HG02798 (cell line): Measurements from ENCODE around the gene C15orf62.

Experiments
- ATAC-seq: cut with Tn5 transposase; IDR thresholded peaks from one replicate; pipeline ENCODE4 v1.9.1; 2021; ENCODE audit warnings: mild to moderate bottlenecking; ENCODE audit not compliant: unreplicated experiment, poor library complexity

The C15orf62 gene

GRCh38 chr15:40769274-40770146 lies at the start of gene C15orf62:
Gene C15orf62, plus strand, starts transcription at chr15:40769980. Its CDS starts 516 bp downstream, at chr15:40770496.
- ATAC-seq: peak; percentile 52

GRCh38 chr15:40721701-40722100 lies 48.1 kb upstream of the C15orf62 start:
- ATAC-seq: no peak

- no peak for ATAC-seq
Measured at GRCh38 chr15:40722354-40722753, 47.4 kb upstream of the C15orf62 start.

GRCh38 chr15:40722934-40723333 lies 46.8 kb upstream of the C15orf62 start:
- ATAC-seq: no peak

GRCh38 chr15:40723919-40724318 lies 45.9 kb upstream of the C15orf62 start:
- no peak for ATAC-seq

GRCh38 chr15:40731034-40731433 lies 38.7 kb upstream of the C15orf62 start:
- no peak for ATAC-seq

- no peak for ATAC-seq
Measured at GRCh38 chr15:40736575-40736974, 33.2 kb upstream of the C15orf62 start.

- no peak for ATAC-seq
Measured at GRCh38 chr15:40737048-40737447, 32.7 kb upstream of the C15orf62 start.

GRCh38 chr15:40739047-40739446 lies 30.7 kb upstream of the C15orf62 start:
- ATAC-seq: no peak

- ATAC-seq: no peak
Measured at GRCh38 chr15:40739854-40740253, 29.9 kb upstream of the C15orf62 start.

- ATAC-seq: peak; percentile 20
Measured at GRCh38 chr15:40743485-40743901, 26.3 kb upstream of the C15orf62 start.

- ATAC-seq: peak; percentile 77
Measured at GRCh38 chr15:40743921-40744814, 25.6 kb upstream of the C15orf62 start.

- no peak for ATAC-seq
Measured at GRCh38 chr15:40744815-40745152, 25.0 kb upstream of the C15orf62 start.

- no peak for ATAC-seq
Measured at GRCh38 chr15:40746916-40747418, 22.8 kb upstream of the C15orf62 start.

GRCh38 chr15:40747685-40748631 lies 21.8 kb upstream of the C15orf62 start:
- no peak for ATAC-seq

- ATAC-seq: no peak
Measured at GRCh38 chr15:40749151-40749630, 20.6 kb upstream of the C15orf62 start.

GRCh38 chr15:40750885-40751284 lies 18.9 kb upstream of the C15orf62 start:
- ATAC-seq: no peak

GRCh38 chr15:40751745-40752144 lies 18.0 kb upstream of the C15orf62 start:
- no peak for ATAC-seq

- peak; percentile 3 for ATAC-seq
Measured at GRCh38 chr15:40754574-40754882, 15.3 kb upstream of the C15orf62 start.
